Measurements from ENCODE around the gene PRR18.

DNA sequence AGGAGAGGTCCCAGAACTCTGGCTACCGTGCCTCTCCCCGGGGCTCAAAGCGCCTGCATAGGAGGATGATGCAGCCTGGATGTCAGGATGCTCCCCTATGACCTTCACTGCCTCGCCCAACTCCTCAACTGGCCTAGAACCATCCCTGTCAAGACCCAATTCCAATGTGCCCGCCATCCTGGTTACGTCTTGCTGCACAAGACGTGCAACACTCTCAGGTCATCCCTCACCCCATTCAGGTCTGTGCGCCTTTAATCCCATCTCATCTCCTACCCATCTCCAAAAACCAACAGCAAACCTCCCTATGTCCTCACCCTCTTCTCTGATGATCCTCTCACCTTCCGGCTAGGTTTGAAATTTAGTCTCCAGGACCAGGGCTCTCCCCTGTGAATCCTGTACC lies 30.7 kb upstream of the PRR18 start:
- TF ChIP-seq, protein P1, sequence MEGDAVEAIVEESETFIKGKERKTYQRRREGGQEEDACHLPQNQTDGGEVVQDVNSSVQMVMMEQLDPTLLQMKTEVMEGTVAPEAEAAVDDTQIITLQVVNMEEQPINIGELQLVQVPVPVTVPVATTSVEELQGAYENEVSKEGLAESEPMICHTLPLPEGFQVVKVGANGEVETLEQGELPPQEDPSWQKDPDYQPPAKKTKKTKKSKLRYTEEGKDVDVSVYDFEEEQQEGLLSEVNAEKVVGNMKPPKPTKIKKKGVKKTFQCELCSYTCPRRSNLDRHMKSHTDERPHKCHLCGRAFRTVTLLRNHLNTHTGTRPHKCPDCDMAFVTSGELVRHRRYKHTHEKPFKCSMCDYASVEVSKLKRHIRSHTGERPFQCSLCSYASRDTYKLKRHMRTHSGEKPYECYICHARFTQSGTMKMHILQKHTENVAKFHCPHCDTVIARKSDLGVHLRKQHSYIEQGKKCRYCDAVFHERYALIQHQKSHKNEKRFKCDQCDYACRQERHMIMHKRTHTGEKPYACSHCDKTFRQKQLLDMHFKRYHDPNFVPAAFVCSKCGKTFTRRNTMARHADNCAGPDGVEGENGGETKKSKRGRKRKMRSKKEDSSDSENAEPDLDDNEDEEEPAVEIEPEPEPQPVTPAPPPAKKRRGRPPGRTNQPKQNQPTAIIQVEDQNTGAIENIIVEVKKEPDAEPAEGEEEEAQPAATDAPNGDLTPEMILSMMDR (IDR thresholded peaks at IDR 0.05; ENCODE audit: low read depth, low read length, missing input control) = no peak
- TF ChIP-seq JUND (IDR thresholded peaks at IDR 0.05) (no peak), EGR1 (IDR thresholded peaks at IDR 0.05; ENCODE audit: low read depth in 2 of 2) (no peak), HNF4A (conservative IDR thresholded peaks at IDR 0.05) (no peak), YY1 (IDR thresholded peaks at IDR 0.05) (no peak), FOXA1 (IDR thresholded peaks at IDR 0.05) (no peak), TAF1 (conservative IDR thresholded peaks at IDR 0.05) (no peak), SP1 (IDR thresholded peaks at IDR 0.05) (no peak)
- TF ChIP-seq, protein P2, sequence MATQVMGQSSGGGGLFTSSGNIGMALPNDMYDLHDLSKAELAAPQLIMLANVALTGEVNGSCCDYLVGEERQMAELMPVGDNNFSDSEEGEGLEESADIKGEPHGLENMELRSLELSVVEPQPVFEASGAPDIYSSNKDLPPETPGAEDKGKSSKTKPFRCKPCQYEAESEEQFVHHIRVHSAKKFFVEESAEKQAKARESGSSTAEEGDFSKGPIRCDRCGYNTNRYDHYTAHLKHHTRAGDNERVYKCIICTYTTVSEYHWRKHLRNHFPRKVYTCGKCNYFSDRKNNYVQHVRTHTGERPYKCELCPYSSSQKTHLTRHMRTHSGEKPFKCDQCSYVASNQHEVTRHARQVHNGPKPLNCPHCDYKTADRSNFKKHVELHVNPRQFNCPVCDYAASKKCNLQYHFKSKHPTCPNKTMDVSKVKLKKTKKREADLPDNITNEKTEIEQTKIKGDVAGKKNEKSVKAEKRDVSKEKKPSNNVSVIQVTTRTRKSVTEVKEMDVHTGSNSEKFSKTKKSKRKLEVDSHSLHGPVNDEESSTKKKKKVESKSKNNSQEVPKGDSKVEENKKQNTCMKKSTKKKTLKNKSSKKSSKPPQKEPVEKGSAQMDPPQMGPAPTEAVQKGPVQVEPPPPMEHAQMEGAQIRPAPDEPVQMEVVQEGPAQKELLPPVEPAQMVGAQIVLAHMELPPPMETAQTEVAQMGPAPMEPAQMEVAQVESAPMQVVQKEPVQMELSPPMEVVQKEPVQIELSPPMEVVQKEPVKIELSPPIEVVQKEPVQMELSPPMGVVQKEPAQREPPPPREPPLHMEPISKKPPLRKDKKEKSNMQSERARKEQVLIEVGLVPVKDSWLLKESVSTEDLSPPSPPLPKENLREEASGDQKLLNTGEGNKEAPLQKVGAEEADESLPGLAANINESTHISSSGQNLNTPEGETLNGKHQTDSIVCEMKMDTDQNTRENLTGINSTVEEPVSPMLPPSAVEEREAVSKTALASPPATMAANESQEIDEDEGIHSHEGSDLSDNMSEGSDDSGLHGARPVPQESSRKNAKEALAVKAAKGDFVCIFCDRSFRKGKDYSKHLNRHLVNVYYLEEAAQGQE (IDR thresholded peaks at IDR 0.05) = no peak
- TF ChIP-seq, protein P3, sequence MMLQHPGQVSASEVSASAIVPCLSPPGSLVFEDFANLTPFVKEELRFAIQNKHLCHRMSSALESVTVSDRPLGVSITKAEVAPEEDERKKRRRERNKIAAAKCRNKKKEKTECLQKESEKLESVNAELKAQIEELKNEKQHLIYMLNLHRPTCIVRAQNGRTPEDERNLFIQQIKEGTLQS (IDR thresholded peaks at IDR 0.05) = no peak
